HepG2 (cell line): Measurements from ENCODE around the gene ZNF670. TPM values are rescaled to one million over a fixed set of nuclear protein-coding genes. Genes with fewer than 3 reads are reported as not detected.

ENCODE experiments used
- ATAC-seq: fragments of 200-7000 bp; cut with Tn5 transposase; 3 replicates; pipeline ENCODE4 v1.9.1; 2020; ENCODE audit warnings: mild to moderate bottlenecking, moderate library complexity
- BruUV-seq: library from RNA; stranded (reverse); fragments of 400-500 nt; replicated peaks from 2 replicates; lab custom pipeline; 2021; lab: Mats Ljungman, UMichigan
- CTCF ChIA-PET: fragments of 300-600 bp; formaldehyde crosslinking; extraction: SDS; loops from one replicate; lab custom pipeline; 2021; ENCODE audit warnings: low total read pairs, inconsistent platforms, low intra/inter-chr PET ratio; lab: Yijun Ruan, JAX
- POLR2A ChIA-PET: fragments of 350-600 bp; sonication (Branson Sonifier 250); formaldehyde crosslinking; loops from one replicate; lab custom pipeline; 2020; ENCODE audit warnings: antibody characterized with exemption, inconsistent platforms; lab: Yijun Ruan, JAX
- DNase-seq: peaks from one replicate; pipeline ENCODE4 v3.0.0-alpha.2; 2015; ENCODE audit warnings: low spot score
- FAIRE-seq: peaks from 3 replicates; lab custom pipeline; 2011; peaks lifted over from hg19 to GRCh38; lab: Jason Lieb, UNC
- H2AFZ ChIP-seq: one replicate; pipeline ENCODE4 v1.6.1; 2011; ENCODE audit warnings: low read length, inconsistent platforms
- H3K27ac ChIP-seq: fragments of 300-600 bp; 3 replicates; pipeline ENCODE4 v1.8.0; 2011; ENCODE audit warnings: mixed run types, mild to moderate bottlenecking, mixed read lengths, low read length, inconsistent platforms; ENCODE audit not compliant: insufficient read depth; ENCODE audit errors: extremely low read length
- H3K27me3 ChIP-seq, 2 experiments: fragments of 200-600 bp in 1 of 2; 2 replicates in 1 of 2; 3 replicates in 1 of 2; pipeline versions ENCODE4 v1.6.0 to v1.8.0; 2011; ENCODE audit warnings: low read length in 2 of 2, mild to moderate bottlenecking in 2 of 2, moderate library complexity in 2 of 2, inconsistent platforms in 1 of 2; ENCODE audit not compliant: insufficient read depth in 2 of 2, control insufficient read depth in 1 of 2
- H3K36me3 ChIP-seq, 2 experiments: fragments of 200-600 bp in 1 of 2; replicated peaks in 1 of 2; 2 replicates in 1 of 2; 3 replicates in 1 of 2; pipeline versions ENCODE4 v1.5.1 to v1.8.0; 2011; ENCODE audit warnings: low read length in 2 of 2, inconsistent platforms in 1 of 2; ENCODE audit not compliant: insufficient read depth in 2 of 2, control insufficient read depth in 1 of 2
- H3K4me1 ChIP-seq: 2 replicates; pipeline ENCODE4 v1.5.1; 2012; ENCODE audit warnings: low read length, inconsistent platforms; ENCODE audit not compliant: insufficient read depth
- H3K4me2 ChIP-seq: 2 replicates; pipeline ENCODE4 v1.6.0; 2011; ENCODE audit warnings: low read depth, low read length, inconsistent platforms
- H3K4me3 ChIP-seq, 3 experiments: fragments of 200-600 bp in 1 of 3; sonication (generic), shearing (Covaris generic) in 1 of 3; replicated peaks in 1 of 3; 2 replicates each; pipeline ENCODE4 v1.5.1; 2011 to 2016; ENCODE audit warnings: low read length in 3 of 3, inconsistent platforms in 2 of 3, low read depth in 2 of 3, mild to moderate bottlenecking in 2 of 3, control low read depth in 1 of 3, mixed read lengths in 1 of 3; ENCODE audit not compliant: insufficient read depth in 1 of 3
- H3K79me2 ChIP-seq: one replicate; pipeline ENCODE4 v1.6.1; 2011; ENCODE audit warnings: low read length, inconsistent platforms; ENCODE audit not compliant: insufficient read depth
- H3K9ac ChIP-seq: 2 replicates; pipeline ENCODE4 v1.6.0; 2011; ENCODE audit warnings: mild to moderate bottlenecking, low read depth, low read length, inconsistent platforms; ENCODE audit not compliant: insufficient read depth
- H3K9me3 ChIP-seq: 2 replicates; pipeline ENCODE4 v1.5.1; 2012; ENCODE audit warnings: mild to moderate bottlenecking, low read length
- H4K20me1 ChIP-seq: 2 replicates; pipeline ENCODE4 v1.6.0; 2011; ENCODE audit warnings: inconsistent platforms, mild to moderate bottlenecking, low read length, moderate library complexity; ENCODE audit not compliant: insufficient read depth
- ASH2L ChIP-seq: fragments of 300-600, 200-600 bp; sonication (generic); IDR thresholded peaks from 2 replicates; pipeline ENCODE4 v1.7.0; 2017; ENCODE audit warnings: low read depth, mild to moderate bottlenecking, moderate library complexity, mixed read lengths, low read length; ENCODE audit not compliant: insufficient read length
- ATM ChIP-seq: fragments of 450-650 bp; IDR thresholded peaks from 2 replicates; pipeline ENCODE4 v1.7.1; 2017; ENCODE audit warnings: mild to moderate bottlenecking, borderline replicate concordance
- FOXJ3 ChIP-seq: sonication (generic); formaldehyde crosslinking; IDR thresholded peaks from 2 replicates; pipeline ENCODE4 v1.4.0; 2020; ENCODE audit warnings: missing genetic modification reagents, mild to moderate bottlenecking, borderline replicate concordance
- PAF1 ChIP-seq: IDR thresholded peaks from 2 replicates; pipeline ENCODE4 v1.6.1; 2016; ENCODE audit warnings: missing genetic modification reagents, missing compliant biosample characterization
- SMAD3 ChIP-seq: sonication (generic); formaldehyde crosslinking; IDR thresholded peaks from 2 replicates; pipeline ENCODE4 v1.4.0; 2020; ENCODE audit warnings: missing genetic modification reagents
- SMYD3 ChIP-seq: sonication (generic); formaldehyde crosslinking; IDR thresholded peaks from 2 replicates; pipeline ENCODE4 v1.8.1; 2023; ENCODE audit warnings: mild to moderate bottlenecking, missing genetic modification reagents
- SNAPC2 ChIP-seq: sonication (generic); formaldehyde crosslinking; IDR thresholded peaks from 2 replicates; pipeline ENCODE4 v1.8.1; 2022; ENCODE audit warnings: mild to moderate bottlenecking, missing genetic modification reagents
- TGIF2 ChIP-seq: IDR thresholded peaks from 2 replicates; pipeline ENCODE4 v1.6.1; 2016; ENCODE audit warnings: control low read depth, missing compliant biosample characterization
- WIZ ChIP-seq: sonication (generic); formaldehyde crosslinking; IDR thresholded peaks from 2 replicates; pipeline ENCODE4 v1.5.1; 2020; ENCODE audit warnings: mild to moderate bottlenecking, missing genetic modification reagents
- ZNF136 ChIP-seq: sonication (generic); formaldehyde crosslinking; IDR thresholded peaks from 2 replicates; pipeline ENCODE4 v1.8.1; 2022; ENCODE audit warnings: low read depth, mild to moderate bottlenecking, moderate library complexity, missing genetic modification reagents
- ZNF143 ChIP-seq: sonication (generic); formaldehyde crosslinking; IDR thresholded peaks from 2 replicates; pipeline ENCODE4 v1.4.0; 2020; ENCODE audit warnings: missing genetic modification reagents
- ZNF430 ChIP-seq: sonication (generic); formaldehyde crosslinking; IDR thresholded peaks from 2 replicates; pipeline ENCODE4 v1.9.0; 2021; ENCODE audit warnings: mild to moderate bottlenecking, missing genetic modification reagents
- ZNF501 ChIP-seq: sonication (generic); formaldehyde crosslinking; IDR thresholded peaks from 2 replicates; pipeline ENCODE4 v1.5.1; 2020; ENCODE audit warnings: mild to moderate bottlenecking, moderate library complexity, missing genetic modification reagents
- ZNF550 ChIP-seq: sonication (generic); formaldehyde crosslinking; IDR thresholded peaks from 2 replicates; pipeline ENCODE4 v1.4.0; 2020; ENCODE audit warnings: mild to moderate bottlenecking, missing genetic modification reagents, borderline replicate concordance
- ZNF7 ChIP-seq: IDR thresholded peaks from 2 replicates; pipeline ENCODE4 v1.6.1; 2016; ENCODE audit warnings: missing biosample characterization, missing genetic modification reagents
- ZNF761 ChIP-seq: sonication (generic); formaldehyde crosslinking; conservative IDR thresholded peaks from 2 replicates; pipeline ENCODE4 v1.4.0; 2020; ENCODE audit warnings: mild to moderate bottlenecking, missing genetic modification reagents
- ZNF768 ChIP-seq: sonication (generic); formaldehyde crosslinking; IDR thresholded peaks from 2 replicates; pipeline ENCODE4 v1.4.0; 2020; ENCODE audit warnings: missing genetic modification reagents
- ZNF891 ChIP-seq: sonication (generic); formaldehyde crosslinking; IDR thresholded peaks from 2 replicates; pipeline ENCODE4 v1.5.0; 2020; ENCODE audit warnings: mild to moderate bottlenecking, missing genetic modification reagents
- ZSCAN9 ChIP-seq: IDR thresholded peaks from 2 replicates; pipeline ENCODE4 v1.6.1; 2016; ENCODE audit warnings: borderline replicate concordance
- WGBS: methylation state at CpG from one replicate; pipeline ENCODE4 v1.1.6; 2017; ENCODE audit warnings: low lambda C conversion rate; 5-methylcytosine and 5-hydroxymethylcytosine counted together
- in situ Hi-C: cut with HindIII; loops from 2 replicates; pipeline ENCODE4 v1.10.0; 2017; ENCODE audit warnings: low pct_unique_long_range_greater_than_20kb; ENCODE audit not compliant: extremely low pct_ligation_motif_present
- intact Hi-C: fragments of 100-400 bp; cut with micrococcal nuclease; formaldehyde crosslinking; loops from one replicate; pipeline ENCODE4 v1.10.0; 2022; ENCODE audit not compliant: unreplicated experiment
- polyA plus RNA-seq, 8 experiments: library from polyadenylated mRNA; depleted of rRNA in 3 of 8; stranded (reverse) in 7 of 8; unstranded in 1 of 8; fragments of >200 nt; fragmentation: Illumina TruSeq in 4 of 8; extraction: Trizol in 4 of 8; gene quantifications; 2 replicates each; pipeline versions ENCODE4 v1.2.1 to v1.2.3, GENCODE V29; 2011 to 2016; ENCODE audit warnings: low read depth in 4 of 8, missing spikeins in 1 of 8, mixed read lengths in 1 of 8; ENCODE audit not compliant: insufficient read depth in 1 of 8
- total RNA-seq, 5 experiments: library from RNA; depleted of rRNA; stranded (reverse); fragments of >200 nt; fragmentation: Illumina TruSeq; extraction: Trizol; gene quantifications; 2 replicates each; pipeline ENCODE4 v1.2.3, GENCODE V29; 2016; ENCODE audit warnings: low read depth in 1 of 5
- TF ChIP-seq, protein P1 (sequence below): sonication (generic); formaldehyde crosslinking; IDR thresholded peaks from 2 replicates; pipeline ENCODE4 v1.5.0; 2020; ENCODE audit warnings: mild to moderate bottlenecking, missing genetic modification reagents
- TF ChIP-seq, protein P2 (sequence below): sonication (generic); formaldehyde crosslinking; IDR thresholded peaks from 2 replicates; pipeline ENCODE4 v1.4.0; 2020; ENCODE audit warnings: missing genetic modification reagents, borderline replicate concordance
- TF ChIP-seq, protein P3 (sequence below): sonication (generic); formaldehyde crosslinking; IDR thresholded peaks from 2 replicates; pipeline ENCODE4 v1.5.0; 2020; ENCODE audit warnings: missing genetic modification reagents

The ZNF670 gene
- total and polyA plus RNA-seq, 2 of the 13 experiments (the other 11 are each of a cell fraction or from before 2014, with no cell fraction given), result 4.2 to 10.9 TPM

DNA sequence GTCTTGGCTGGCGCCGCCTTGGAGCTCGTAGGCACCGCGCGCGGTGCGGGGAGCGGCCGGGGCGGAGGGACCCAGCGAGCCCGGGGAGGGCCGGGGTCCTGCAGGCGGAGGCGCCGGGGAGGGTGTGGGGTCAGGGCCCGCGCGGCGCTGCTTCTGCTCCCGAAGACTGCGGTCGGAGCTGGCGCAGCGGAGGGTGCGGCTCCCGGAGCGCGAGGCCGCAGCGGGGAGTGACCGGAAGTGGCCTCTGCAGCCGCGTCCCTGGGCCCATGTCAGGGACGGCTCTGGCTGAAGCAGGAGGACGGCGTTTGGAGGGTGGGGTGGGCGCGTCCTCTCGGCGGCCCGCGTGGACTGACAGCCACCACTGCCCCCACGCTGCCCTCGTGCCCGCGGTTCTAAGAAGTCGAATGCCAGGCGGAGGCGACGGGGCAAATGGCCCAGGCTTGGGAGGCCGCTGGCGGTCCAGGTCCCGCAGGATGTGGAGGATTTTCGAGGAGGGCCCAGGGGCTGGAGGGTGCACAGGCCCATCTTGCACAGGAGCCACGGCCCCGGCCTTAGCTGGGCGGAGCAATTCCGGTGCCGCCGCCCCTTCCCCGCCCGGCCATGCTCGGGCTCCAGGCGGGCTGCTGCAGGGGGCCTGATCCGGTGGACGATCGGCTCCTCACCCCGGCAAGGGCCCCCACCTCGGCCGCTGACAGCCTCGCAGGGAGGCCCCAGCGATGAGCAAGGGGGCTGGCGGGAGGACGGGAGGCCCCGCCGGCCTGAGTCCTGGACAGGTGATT is 33.3 kb upstream of the ZNF670 start:
- BruUV-seq, result TSS peak; percentile 61
- peaks cover 4% of the 10 kb centered on the region for H3K79me2 ChIP-seq
- H3K4me1 ChIP-seq, result peaks cover 46% of the 10 kb centered on the region
- peak overlapping the region; percentile 71 to 82 (median 77) for H3K4me3 ChIP-seq
- no peaks in the 10 kb centered on the region for H4K20me1 ChIP-seq
- peak overlapping the region; percentile 83 for H3K4me2 ChIP-seq
- H3K36me3 ChIP-seq, result no peaks in the 10 kb centered on the region
- no peak overlapping the region for H2AFZ ChIP-seq
- DNase-seq (peak; percentile 31), FAIRE-seq (no peak), ATAC-seq (peak; percentile 74)
- no peaks in the 10 kb centered on the region for H3K27me3 ChIP-seq
- peak overlapping the region; percentile 85 for H3K27ac ChIP-seq
- H3K9ac ChIP-seq, result peak overlapping the region; percentile 79
- intact Hi-C loops (loop anchor here (5.0 to 10.0 kb wide), 4 partner anchors 105 to 220 kb away; partner anchors contain the start of genes AHCTF1, ZNF496 and ZNF695), in situ Hi-C loops (no loop called here)
- ChIA-PET CTCF (no interaction called here), POLR2A (interaction anchor here (1.0 to 1.3 kb wide), 3 partner anchors 8 to 33 kb away, joined by 3 to 4 read pairs (median 3); partner anchors contain the start of genes ZNF669 and ZNF670)
- WGBS, result 6% methylated on average over 19 of the region's 78 CpGs
- no peaks in the 10 kb centered on the region for H3K9me3 ChIP-seq
- TF ChIP-seq, protein P1, sequence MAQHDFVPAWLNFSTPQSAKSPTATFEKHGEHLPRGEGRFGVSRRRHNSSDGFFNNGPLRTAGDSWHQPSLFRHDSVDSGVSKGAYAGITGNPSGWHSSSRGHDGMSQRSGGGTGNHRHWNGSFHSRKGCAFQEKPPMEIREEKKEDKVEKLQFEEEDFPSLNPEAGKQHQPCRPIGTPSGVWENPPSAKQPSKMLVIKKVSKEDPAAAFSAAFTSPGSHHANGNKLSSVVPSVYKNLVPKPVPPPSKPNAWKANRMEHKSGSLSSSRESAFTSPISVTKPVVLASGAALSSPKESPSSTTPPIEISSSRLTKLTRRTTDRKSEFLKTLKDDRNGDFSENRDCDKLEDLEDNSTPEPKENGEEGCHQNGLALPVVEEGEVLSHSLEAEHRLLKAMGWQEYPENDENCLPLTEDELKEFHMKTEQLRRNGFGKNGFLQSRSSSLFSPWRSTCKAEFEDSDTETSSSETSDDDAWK (CRISPR knock-in tag), result no peak
- TF ChIP-seq SNAPC2 (CRISPR knock-in tag), result 0 out of 2 replicates have a peak, but pooled peaks have one; percentile 75
- TF ChIP-seq PAF1, result no peak
- no peak for TF ChIP-seq ZNF143
- TF ChIP-seq SMYD3 (CRISPR knock-in tag), result 0 out of 2 replicates have a peak, but pooled peaks have one; percentile 30
- peak; percentile 44; the same call in 1 of the 2 replicates for TF ChIP-seq ZNF501 (CRISPR knock-in tag)
- peak; percentile 81 for TF ChIP-seq ASH2L
- no peak for TF ChIP-seq ZNF761
- TF ChIP-seq ZNF7 (CRISPR knock-in tag), result no peak
- TF ChIP-seq, protein P2, sequence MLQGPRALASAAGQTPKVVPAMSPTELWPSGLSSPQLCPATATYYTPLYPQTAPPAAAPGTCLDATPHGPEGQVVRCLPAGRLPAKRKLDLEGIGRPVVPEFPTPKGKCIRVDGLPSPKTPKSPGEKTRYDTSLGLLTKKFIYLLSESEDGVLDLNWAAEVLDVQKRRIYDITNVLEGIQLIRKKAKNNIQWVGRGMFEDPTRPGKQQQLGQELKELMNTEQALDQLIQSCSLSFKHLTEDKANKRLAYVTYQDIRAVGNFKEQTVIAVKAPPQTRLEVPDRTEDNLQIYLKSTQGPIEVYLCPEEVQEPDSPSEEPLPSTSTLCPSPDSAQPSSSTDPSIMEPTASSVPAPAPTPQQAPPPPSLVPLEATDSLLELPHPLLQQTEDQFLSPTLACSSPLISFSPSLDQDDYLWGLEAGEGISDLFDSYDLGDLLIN (CRISPR knock-in tag), result no peak
- no peak for TF ChIP-seq TGIF2 (CRISPR knock-in tag)
- TF ChIP-seq ZNF768 (CRISPR knock-in tag), result peak; percentile 66; the same call in 1 of the 2 replicates
- TF ChIP-seq FOXJ3 (CRISPR knock-in tag), result peak; percentile 36; the same call in 1 of the 2 replicates
- TF ChIP-seq ZNF891, result 0 out of 2 replicates have a peak, but pooled peaks have one; percentile 32
- TF ChIP-seq WIZ (CRISPR knock-in tag), result no peak
- no peak for TF ChIP-seq SMAD3 (CRISPR knock-in tag)
- TF ChIP-seq ZSCAN9 (CRISPR knock-in tag), result no peak
- TF ChIP-seq ATM, result no peak
- TF ChIP-seq ZNF550 (CRISPR knock-in tag), result no peak
- TF ChIP-seq, protein P3, sequence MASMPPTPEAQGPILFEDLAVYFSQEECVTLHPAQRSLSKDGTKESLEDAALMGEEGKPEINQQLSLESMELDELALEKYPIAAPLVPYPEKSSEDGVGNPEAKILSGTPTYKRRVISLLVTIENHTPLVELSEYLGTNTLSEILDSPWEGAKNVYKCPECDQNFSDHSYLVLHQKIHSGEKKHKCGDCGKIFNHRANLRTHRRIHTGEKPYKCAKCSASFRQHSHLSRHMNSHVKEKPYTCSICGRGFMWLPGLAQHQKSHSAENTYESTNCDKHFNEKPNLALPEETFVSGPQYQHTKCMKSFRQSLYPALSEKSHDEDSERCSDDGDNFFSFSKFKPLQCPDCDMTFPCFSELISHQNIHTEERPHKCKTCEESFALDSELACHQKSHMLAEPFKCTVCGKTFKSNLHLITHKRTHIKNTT, result no peak
- peak; percentile 42; the same call in 1 of the 2 replicates for TF ChIP-seq ZNF430 (CRISPR knock-in tag)
- TF ChIP-seq ZNF136 (CRISPR knock-in tag), result no peak
